ENCODE data around the gene GRK4. TPM values are rescaled to one million over a fixed set of nuclear protein-coding genes. Genes with fewer than 3 reads are reported as not detected.

GRK4 gene
- total RNA-seq, 2 donors from 2014 or later, result 7.0 to 8.2 TPM

GRCh38 chr4:3010998-3011397 lies 47.6 kb downstream of the GRK4 start:
- H3K4me1 ChIP-seq, result no peaks in the 10 kb centered on the region
- TF ChIP-seq CTCF (IDR thresholded peaks at IDR 0.05), result no peak
- no peak for DNase-seq (ENCODE audit: low spot score)
- H3K9me3 ChIP-seq, result no peaks in the 10 kb centered on the region
- no peak overlapping the region for H3K27ac ChIP-seq
- no peaks in the 10 kb centered on the region for H3K36me3 ChIP-seq
- no peak overlapping the region for H3K4me3 ChIP-seq
- no peaks in the 10 kb centered on the region for H3K27me3 ChIP-seq

- no peak for TF ChIP-seq CTCF (IDR thresholded peaks at IDR 0.05)
- Histone ChIP-seq H3K4me3 (no peak overlapping the region), H3K27me3 (no peaks in the 10 kb centered on the region), H3K9me3 (no peaks in the 10 kb centered on the region), H3K4me1 (no peaks in the 10 kb centered on the region), H3K27ac (no peak overlapping the region), H3K36me3 (no peaks in the 10 kb centered on the region)
- DNase-seq (ENCODE audit: low spot score), result no peak
Measured at GRCh38 chr4:3011456-3012220, 48.3 kb downstream of the GRK4 start.

GRCh38 chr4:3013323-3013722 lies 50.0 kb downstream of the GRK4 start:
- TF ChIP-seq CTCF (IDR thresholded peaks at IDR 0.05), result no peak
- Histone ChIP-seq H3K27me3 (no peaks in the 10 kb centered on the region), H3K9me3 (no peaks in the 10 kb centered on the region), H3K4me1 (no peaks in the 10 kb centered on the region), H3K27ac (no peak overlapping the region), H3K4me3 (no peak overlapping the region), H3K36me3 (no peaks in the 10 kb centered on the region)
- no peak for DNase-seq (ENCODE audit: low spot score)

- no peaks in the 10 kb centered on the region for H3K4me1 ChIP-seq
- no peak for DNase-seq (ENCODE audit: low spot score)
Measured at GRCh38 chr4:3013839-3014350, 50.5 kb downstream of the GRK4 start.

GRCh38 chr4:3016961-3017360 lies 53.6 kb downstream of the GRK4 start:
- TF ChIP-seq CTCF (IDR thresholded peaks at IDR 0.05), result no peak
- H3K9me3 ChIP-seq, result no peaks in the 10 kb centered on the region
- H3K4me1 ChIP-seq, result no peaks in the 10 kb centered on the region
- H3K4me3 ChIP-seq, result no peak overlapping the region
- H3K27me3 ChIP-seq, result no peaks in the 10 kb centered on the region
- no peaks in the 10 kb centered on the region for H3K36me3 ChIP-seq
- H3K27ac ChIP-seq, result no peak overlapping the region
- no peak for DNase-seq (ENCODE audit: low spot score)

More at GRCh38 chr4:3013839-3014350, 50.5 kb downstream of the GRK4 start:
- no peak for TF ChIP-seq CTCF (IDR thresholded peaks at IDR 0.05)
- Histone ChIP-seq H3K36me3 (no peaks in the 10 kb centered on the region), H3K9me3 (no peaks in the 10 kb centered on the region), H3K27ac (no peak overlapping the region), H3K27me3 (no peaks in the 10 kb centered on the region), H3K4me3 (no peak overlapping the region)
